Measurements from ENCODE around the gene EPB41L5.

- TF ChIP-seq TAF1 (IDR thresholded peaks at IDR 0.05; ENCODE audit: borderline replicate concordance, insufficient read depth, low read length) (no peak), POLR2AphosphoS5 (IDR thresholded peaks at IDR 0.05; ENCODE audit: low read depth, low read length) (no peak), FOXP2 (optimal IDR thresholded peaks at IDR 0.05; ENCODE audit: borderline replicate concordance, extremely low read depth, extremely low read length, insufficient read depth) (no peak)
Measured at GRCh38 chr2:120018549-120018948, 5.7 kb downstream of the EPB41L5 start.
